Right atrium auricular region (tissue), 2 donors: Measurements from ENCODE around the gene TTBK2. TPM values are rescaled to one million over a fixed set of nuclear protein-coding genes. Genes with fewer than 3 reads are reported as not detected.
A peak's percentile ranks its signal among the peaks of the same experiment; 100 is the strongest.

ENCODE experiments used
- DNase-seq: peaks from one replicate; pipeline ENCODE4 v3.0.0-alpha.2; 2019; ENCODE audit warnings: low spot score
- H3K27ac ChIP-seq, 2 donors: fragments of 200-600 bp; sonication (generic); 1 replicate in 1 of 2; 2 replicates in 1 of 2; pipeline ENCODE4 v1.5.1; 2016 to 2019
- H3K27me3 ChIP-seq, 2 donors: fragments of 200-600 bp; sonication (generic); one replicate each; pipeline versions ENCODE4 v1.5.1 to v1.6.0; 2017 to 2019
- H3K36me3 ChIP-seq: fragments of 200-600 bp; sonication (generic); one replicate; pipeline ENCODE4 v1.5.1; 2016
- H3K4me1 ChIP-seq, 2 donors: fragments of 200-600 bp; sonication (generic); one replicate each; pipeline versions ENCODE4 v1.5.1 to v1.6.0; 2017 to 2019
- H3K4me3 ChIP-seq, 2 donors: fragments of 200-600 bp; sonication (generic); 1 replicate in 1 of 2; 2 replicates in 1 of 2; pipeline ENCODE4 v1.5.1; 2017 to 2019; ENCODE audit warnings: mild to moderate bottlenecking in 1 of 2, moderate library complexity in 1 of 2
- H3K9me3 ChIP-seq, 2 donors: fragments of 200-600 bp; sonication (generic); one replicate each; pipeline ENCODE4 v1.5.1; 2019
- total RNA-seq, 2 donors: library from RNA; depleted of rRNA; stranded (reverse); fragments of >200 nt; gene quantifications; one replicate each; pipeline ENCODE4 v1.1.0, GENCODE V29; 2016
- TF ChIP-seq, protein P1 (sequence below), 2 donors: fragments of 200-600 bp; sonication (generic); IDR thresholded peaks; one replicate each; pipeline ENCODE4 v1.5.1; 2019; ENCODE audit warnings: antibody characterized with exemption in 2 of 2

Gene TTBK2
- total RNA-seq, 2 donors from 2014 or later = 16.3 to 19.7 TPM

- Histone ChIP-seq H3K36me3 (no peaks in the 10 kb centered on the region), H3K27ac (no peak overlapping the region), H3K27me3 (no peaks in the 10 kb centered on the region), H3K9me3 (no peaks in the 10 kb centered on the region), H3K4me1 (peaks cover 0 to 5% of the 10 kb centered on the region in 2 donors), H3K4me3 (no peak overlapping the region)
- no peak for DNase-seq
- TF ChIP-seq, protein P1, sequence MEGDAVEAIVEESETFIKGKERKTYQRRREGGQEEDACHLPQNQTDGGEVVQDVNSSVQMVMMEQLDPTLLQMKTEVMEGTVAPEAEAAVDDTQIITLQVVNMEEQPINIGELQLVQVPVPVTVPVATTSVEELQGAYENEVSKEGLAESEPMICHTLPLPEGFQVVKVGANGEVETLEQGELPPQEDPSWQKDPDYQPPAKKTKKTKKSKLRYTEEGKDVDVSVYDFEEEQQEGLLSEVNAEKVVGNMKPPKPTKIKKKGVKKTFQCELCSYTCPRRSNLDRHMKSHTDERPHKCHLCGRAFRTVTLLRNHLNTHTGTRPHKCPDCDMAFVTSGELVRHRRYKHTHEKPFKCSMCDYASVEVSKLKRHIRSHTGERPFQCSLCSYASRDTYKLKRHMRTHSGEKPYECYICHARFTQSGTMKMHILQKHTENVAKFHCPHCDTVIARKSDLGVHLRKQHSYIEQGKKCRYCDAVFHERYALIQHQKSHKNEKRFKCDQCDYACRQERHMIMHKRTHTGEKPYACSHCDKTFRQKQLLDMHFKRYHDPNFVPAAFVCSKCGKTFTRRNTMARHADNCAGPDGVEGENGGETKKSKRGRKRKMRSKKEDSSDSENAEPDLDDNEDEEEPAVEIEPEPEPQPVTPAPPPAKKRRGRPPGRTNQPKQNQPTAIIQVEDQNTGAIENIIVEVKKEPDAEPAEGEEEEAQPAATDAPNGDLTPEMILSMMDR (IDR thresholded peaks at IDR 0.05) = no peak
These were observed 209.9 kb downstream of the TTBK2 start for GRCh38 chr15:42710662-42711061.

DNA sequence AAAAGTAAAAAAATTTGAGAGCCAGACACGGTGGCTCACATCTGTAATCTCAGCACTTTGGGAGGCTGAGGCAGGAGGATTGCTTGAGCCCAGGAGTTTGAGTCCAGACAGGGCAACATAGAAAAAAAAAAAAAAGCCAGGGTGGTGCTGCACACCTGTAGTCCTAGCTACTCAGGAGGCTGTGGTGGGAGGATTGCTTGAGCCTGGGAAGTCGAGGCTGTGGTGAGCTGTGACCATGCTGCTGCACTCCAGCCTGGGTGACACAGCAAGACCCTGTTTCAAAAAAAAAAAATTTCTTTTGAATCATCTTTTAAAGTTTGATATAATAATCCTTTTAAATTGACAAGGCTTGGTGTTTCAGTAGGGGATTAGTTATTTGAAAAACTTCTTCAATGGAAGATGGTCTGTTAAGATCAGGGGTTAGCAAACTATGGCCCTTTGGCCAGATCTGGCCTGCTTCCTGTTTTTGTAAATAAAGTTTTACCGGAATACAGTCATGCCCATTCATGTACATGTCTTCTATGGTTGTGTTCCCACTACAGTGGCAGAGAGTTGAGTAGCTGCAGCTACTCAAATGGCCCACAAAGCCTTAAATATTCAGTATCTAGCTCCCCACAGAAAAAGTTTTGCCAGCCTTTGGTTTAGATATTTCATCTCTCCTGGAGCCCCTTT lies 212.6 kb downstream of the TTBK2 start:
- H3K4me3 ChIP-seq = no peak overlapping the region
- no peaks in the 10 kb centered on the region for H3K27me3 ChIP-seq
- peaks cover 0 to 5% of the 10 kb centered on the region in 2 donors for H3K4me1 ChIP-seq
- no peak overlapping the region for H3K27ac ChIP-seq
- TF ChIP-seq, protein P1 (IDR thresholded peaks at IDR 0.05) = no peak
- H3K36me3 ChIP-seq = no peaks in the 10 kb centered on the region
- no peaks in the 10 kb centered on the region for H3K9me3 ChIP-seq
- no peak for DNase-seq

GRCh38 chr15:42707068-42707467 lies 213.5 kb downstream of the TTBK2 start:
- H3K9me3 ChIP-seq = no peaks in the 10 kb centered on the region
- no peak overlapping the region for H3K4me3 ChIP-seq
- TF ChIP-seq, protein P1 (IDR thresholded peaks at IDR 0.05) = no peak
- H3K27ac ChIP-seq = no peak overlapping the region
- no peaks in the 10 kb centered on the region for H3K36me3 ChIP-seq
- no peaks in the 10 kb centered on the region for H3K27me3 ChIP-seq
- DNase-seq = no peak
- peaks cover 0 to 5% of the 10 kb centered on the region in 2 donors for H3K4me1 ChIP-seq

DNA sequence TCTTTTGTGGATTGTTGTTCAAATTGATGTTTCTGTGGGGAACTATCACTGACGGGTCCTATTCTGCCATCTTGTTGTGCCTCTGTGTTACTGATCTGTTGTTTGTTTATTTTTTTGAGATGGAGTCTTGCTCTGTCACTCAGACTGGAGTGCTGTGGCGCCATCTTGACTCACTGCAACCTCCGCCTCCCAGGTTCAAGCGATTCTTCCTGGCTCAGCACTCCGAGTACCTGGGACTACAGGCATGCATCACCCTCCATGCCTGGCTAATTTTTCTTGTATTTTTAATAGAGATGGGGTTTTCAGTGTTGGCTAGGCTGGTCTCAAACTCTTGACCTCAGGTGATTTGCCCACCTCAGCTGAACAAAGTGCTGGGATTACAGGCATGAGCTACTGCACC lies 215.2 kb downstream of the TTBK2 start:
- Histone ChIP-seq H3K4me1 (peaks cover 0 to 5% of the 10 kb centered on the region in 2 donors), H3K9me3 (peaks cover 0 to 9% of the 10 kb centered on the region in 2 donors), H3K36me3 (peaks cover 13% of the 10 kb centered on the region), H3K27ac (no peak overlapping the region), H3K27me3 (no peaks in the 10 kb centered on the region), H3K4me3 (no peak overlapping the region)
- TF ChIP-seq, protein P1 (IDR thresholded peaks at IDR 0.05) = no peak
- no peak for DNase-seq

- Histone ChIP-seq H3K9me3 (peaks cover 0 to 9% of the 10 kb centered on the region in 2 donors), H3K4me1 (peaks cover 0 to 5% of the 10 kb centered on the region in 2 donors), H3K27me3 (no peaks in the 10 kb centered on the region), H3K4me3 (no peak overlapping the region), H3K36me3 (peaks cover 13% of the 10 kb centered on the region), H3K27ac (no peak overlapping the region)
- TF ChIP-seq, protein P1 (IDR thresholded peaks at IDR 0.05) = peak; percentile 61 to 80
- peak; percentile 70 for DNase-seq
These were observed 216.1 kb downstream of the TTBK2 start for GRCh38 chr15:42704492-42704926.

DNA sequence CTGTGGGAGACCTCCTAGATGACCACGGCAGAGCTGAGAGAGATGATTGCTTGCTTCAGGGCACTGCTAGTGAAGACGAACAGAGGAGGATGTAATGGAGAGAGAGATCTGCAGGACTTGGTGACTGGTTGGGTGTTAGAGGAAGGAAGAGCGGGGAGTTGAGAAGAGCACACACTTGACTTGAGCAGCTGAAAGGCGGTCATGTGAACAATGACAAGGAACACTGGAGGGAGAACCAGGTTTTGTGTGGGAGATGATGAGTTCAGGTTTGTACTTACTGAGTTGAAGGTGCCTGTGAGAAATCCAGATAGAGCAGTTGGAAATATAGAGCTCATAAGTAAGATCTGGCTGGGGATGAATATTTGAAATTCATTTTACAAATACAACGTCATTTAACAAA lies 224.0 kb downstream of the TTBK2 start:
- Histone ChIP-seq H3K27me3 (no peaks in the 10 kb centered on the region), H3K27ac (no peak overlapping the region), H3K4me1 (no peaks in the 10 kb centered on the region), H3K4me3 (no peak overlapping the region), H3K9me3 (peaks cover 0 to 9% of the 10 kb centered on the region in 2 donors), H3K36me3 (peaks cover 61% of the 10 kb centered on the region)
- TF ChIP-seq, protein P1 (IDR thresholded peaks at IDR 0.05) = no peak
- no peak for DNase-seq
